HG03558 (cell line): Measurements from ENCODE around the gene MAGEA9.
"Not testable (repeated sequence)": the region's sequence is repeated elsewhere in the genome, so short reads cannot be mapped to it uniquely, and the experiment has no call there.

Source experiments
- ATAC-seq: cut with Tn5 transposase; IDR thresholded peaks from one replicate; pipeline ENCODE4 v1.9.1; 2021; ENCODE audit warnings: moderate number of reproducible peaks; ENCODE audit not compliant: unreplicated experiment; ENCODE audit errors: extremely low read depth

The MAGEA9 gene, protein sequence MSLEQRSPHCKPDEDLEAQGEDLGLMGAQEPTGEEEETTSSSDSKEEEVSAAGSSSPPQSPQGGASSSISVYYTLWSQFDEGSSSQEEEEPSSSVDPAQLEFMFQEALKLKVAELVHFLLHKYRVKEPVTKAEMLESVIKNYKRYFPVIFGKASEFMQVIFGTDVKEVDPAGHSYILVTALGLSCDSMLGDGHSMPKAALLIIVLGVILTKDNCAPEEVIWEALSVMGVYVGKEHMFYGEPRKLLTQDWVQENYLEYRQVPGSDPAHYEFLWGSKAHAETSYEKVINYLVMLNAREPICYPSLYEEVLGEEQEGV

GRCh38 chrX:149781727-149782126 lies at the start of gene MAGEA9:
Gene MAGEA9 (plus strand): TSS chrX:149781930. CDS start chrX:149786211, 4,281 bp downstream.
- ATAC-seq = not testable (repeated sequence)

GRCh38 chrX:149742269-149742668 lies 39.5 kb upstream of the MAGEA9 start:
- ATAC-seq = not testable (repeated sequence)

DNA sequence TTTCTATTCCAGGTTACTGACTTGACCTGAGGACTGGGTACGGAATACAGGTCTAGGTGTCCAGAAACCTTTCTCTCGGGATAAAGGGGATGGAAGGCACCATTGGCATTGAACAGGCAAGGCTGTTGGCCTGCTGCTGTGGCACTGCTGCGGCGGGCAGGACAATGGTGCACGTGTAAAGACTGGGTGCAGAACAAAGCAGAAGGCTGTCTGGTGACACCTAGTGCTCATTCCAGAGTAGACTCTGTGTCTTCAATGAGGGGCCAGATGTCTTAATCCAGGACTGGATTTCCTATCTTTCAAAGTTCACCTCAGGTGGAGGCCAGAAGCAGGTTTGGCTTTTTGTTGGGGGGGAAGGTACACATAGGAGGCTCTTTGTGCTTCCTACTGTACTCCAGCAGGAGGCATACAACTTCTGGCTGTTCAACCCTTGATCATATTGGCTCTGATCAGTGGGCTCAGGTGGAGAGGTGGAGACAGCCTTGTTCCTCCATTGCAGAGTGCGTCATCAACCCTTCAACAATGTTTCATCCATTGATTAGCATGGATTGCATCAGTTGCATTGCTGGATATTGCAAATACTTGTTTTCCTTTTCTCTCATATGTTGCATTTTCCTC lies 35.2 kb upstream of the MAGEA9 start:
- not testable (repeated sequence) for ATAC-seq

DNA sequence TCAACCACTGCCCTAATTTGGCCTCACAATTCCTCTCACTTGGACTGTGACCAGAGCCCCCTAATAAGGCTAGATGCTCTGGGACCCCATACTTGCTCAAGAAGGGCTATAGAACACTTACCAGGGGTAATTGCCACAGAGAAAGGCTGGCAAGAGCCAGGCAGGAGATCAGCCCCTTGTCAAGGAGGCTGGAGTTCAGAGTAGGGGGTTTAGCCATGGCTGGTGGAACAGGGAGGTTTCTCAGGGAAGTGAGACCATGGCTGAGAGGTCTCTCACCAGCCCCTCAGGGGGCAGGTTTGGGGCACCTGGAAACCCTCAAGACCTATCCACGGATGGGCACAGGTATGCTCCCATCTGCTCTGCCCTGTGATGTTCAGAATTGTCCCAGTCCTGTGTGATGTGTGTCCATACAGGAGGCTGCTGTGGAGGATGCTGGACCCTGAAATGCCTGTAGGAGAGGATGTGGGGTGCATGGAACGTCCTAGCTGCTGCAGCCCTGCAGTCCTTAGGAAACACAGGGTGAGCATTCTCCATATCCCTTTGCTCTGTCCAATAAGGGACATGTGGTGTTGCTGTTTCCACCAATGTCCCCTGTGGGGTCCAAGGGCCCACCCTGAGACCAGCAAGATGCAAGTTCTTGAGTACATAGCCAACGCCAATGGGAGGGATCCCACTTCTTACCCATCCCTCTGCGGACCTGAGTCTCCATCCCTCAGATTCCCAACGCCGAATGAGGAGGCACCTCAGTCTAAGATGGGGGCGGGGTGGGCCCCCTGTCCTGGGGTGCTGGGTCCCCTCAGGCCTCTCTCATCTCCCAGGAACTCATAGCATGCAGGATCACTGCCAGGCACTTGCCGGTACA lies 24.3 kb upstream of the MAGEA9 start:
- no peak for ATAC-seq

GRCh38 chrX:149758068-149758714 lies 23.5 kb upstream of the MAGEA9 start:
- ATAC-seq = no peak

DNA sequence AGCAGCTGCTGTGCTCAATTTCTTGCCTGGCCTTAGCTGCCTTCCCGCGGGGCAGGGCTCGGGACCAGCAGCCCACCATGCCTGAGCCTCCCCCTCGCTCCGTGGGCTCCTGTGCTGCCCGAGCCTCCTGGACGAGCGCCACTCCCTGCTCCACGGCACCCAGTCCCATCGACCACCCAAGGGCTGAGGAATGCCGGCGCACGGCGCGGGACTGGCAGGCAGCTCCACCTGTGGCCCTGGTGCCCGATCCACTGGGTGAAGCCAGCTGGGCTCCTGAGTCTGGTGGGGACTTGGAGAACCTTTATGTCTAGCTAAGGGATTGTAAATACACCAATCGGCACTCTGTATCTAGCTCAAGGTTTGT lies 23.0 kb upstream of the MAGEA9 start:
- ATAC-seq = not testable (repeated sequence)

GRCh38 chrX:149759824-149760223 lies 21.9 kb upstream of the MAGEA9 start:
- no peak for ATAC-seq

DNA sequence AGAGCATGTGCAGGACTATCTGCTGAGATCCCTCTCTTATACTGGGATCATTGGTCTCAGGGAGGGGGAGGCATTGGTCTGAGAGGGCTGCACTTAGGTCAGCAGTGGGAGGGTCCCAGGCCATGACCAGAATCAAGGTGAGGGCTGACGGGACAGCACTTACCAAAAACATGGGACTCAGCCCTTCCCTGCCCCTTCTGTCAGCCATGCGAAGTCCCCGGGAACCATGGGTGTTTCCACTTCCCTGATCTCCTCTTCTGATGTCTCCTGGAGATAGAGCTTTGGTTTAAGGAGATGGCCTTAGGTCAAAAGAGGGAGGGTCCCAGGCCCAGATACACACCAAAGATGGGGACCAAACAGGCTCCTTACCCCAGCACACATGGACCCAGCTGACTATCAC lies 20.8 kb upstream of the MAGEA9 start:
- ATAC-seq = no peak

DNA sequence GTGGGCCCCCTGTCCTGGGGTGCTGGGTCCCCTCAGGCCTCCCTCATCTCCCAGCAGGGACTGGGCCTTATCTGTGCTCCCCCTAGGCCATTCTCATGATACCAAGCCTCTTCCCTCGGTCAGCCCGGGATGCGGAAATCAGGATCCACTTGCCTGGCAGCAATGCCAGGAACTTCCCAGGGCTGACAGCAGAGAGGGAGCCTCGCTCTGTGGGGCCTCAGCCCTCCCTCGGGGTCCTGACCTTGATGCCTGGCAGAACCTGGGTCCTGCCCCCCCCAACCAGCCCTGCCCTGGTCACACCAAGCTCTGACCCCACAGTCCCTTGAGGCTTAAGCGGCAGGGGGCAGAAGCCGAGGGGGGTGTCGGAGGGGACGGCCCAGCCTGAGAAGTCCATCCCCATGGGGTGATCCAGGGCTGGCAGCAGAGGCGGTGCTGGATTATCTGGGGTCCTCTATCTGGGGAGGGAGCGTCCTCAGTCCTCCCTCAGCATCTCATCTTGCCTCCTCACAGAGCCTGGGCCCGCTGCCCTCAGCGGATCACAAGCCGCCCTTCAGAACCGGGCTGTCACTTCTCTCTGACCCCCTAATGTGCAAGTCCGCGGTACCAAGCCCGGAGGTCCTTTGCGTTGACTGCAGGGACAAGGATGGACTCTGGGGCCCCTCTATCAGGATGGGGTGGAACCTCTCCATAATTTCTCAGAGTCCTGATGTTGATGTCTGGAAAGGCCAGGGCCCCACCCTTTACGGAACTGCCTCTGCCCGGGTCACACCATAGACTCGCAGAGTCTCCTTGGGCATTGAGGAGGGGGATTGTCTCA lies 19.7 kb upstream of the MAGEA9 start:
- ATAC-seq = not testable (repeated sequence)

- no peak for ATAC-seq
These were observed 18.8 kb upstream of the MAGEA9 start for GRCh38 chrX:149762696-149763614.

GRCh38 chrX:149770344-149770743 lies 11.4 kb upstream of the MAGEA9 start:
- ATAC-seq = not testable (repeated sequence)

- not testable (repeated sequence) for ATAC-seq
These were observed 8.7 kb upstream of the MAGEA9 start for GRCh38 chrX:149773026-149773425.

DNA sequence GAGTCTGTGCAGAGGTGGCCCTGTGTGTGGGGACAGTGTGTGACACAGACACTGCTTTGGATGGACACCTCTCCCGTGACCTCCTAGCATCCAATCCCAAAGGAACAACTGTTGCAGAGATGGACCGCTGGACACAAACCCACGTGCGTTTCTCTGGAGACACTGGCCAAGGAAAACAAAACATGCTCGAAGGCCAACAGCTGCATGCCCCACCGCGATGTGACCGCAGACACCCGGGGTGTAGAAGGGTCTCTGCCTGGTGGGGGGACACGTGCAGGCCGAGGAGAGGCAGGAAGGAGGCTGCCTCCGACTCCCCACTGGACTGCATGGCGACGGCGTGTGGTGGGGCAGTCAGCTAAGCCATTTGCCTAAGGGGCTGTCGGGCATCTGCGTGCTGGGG lies 8.0 kb upstream of the MAGEA9 start, which contains the start of gene HSFX1:
Gene HSFX1 (plus strand): TSS at position 301 of the 400 bp plus-strand sequence. CDS start 614 bp downstream, outside the sequence.
- ATAC-seq = not testable (repeated sequence)

GRCh38 chrX:149777999-149778398 lies 3.7 kb upstream of the MAGEA9 start:
- not testable (repeated sequence) for ATAC-seq

GRCh38 chrX:149795531-149795930 lies 13.8 kb downstream of the MAGEA9 start:
- ATAC-seq = peak; percentile 100

- ATAC-seq = no peak
These were observed 17.5 kb downstream of the MAGEA9 start for GRCh38 chrX:149799095-149799714.

DNA sequence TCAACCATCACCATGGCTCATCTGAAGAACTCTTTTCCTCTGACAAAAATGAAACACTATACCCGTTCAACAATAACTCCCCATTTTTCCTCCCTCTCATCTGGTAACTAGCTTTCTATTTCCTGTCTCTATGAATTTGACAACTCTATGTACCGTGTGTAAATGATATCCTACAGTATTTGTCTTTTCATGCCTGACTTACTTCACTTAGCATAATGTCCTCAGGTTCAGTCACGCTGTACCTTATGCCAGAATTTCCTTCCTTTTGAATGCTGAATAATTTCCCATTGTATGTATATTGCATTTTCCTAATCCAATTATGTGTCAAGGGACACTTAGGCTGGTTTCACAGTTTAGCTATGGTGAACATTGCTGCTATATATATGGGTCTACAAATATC lies 18.2 kb downstream of the MAGEA9 start:
- no peak for ATAC-seq

- no peak for ATAC-seq
These were observed 21.8 kb downstream of the MAGEA9 start for GRCh38 chrX:149803458-149804062.
